Activated T-helper 17 cell treated with anti-CD3 and anti-CD28 coated beads, Interleukin-2, amount 50 U/mL, for 72 hours (primary cell): ENCODE data around the gene TGFBR3L. TPM values are rescaled to one million over a fixed set of nuclear protein-coding genes. Genes with fewer than 3 reads are reported as not detected.
"Not testable (repeated sequence)": the region's sequence is repeated elsewhere in the genome, so short reads cannot be mapped to it uniquely, and the experiment has no call there.

Experiments
- ATAC-seq: fragments of 150-1000 bp; cut with Tn5 transposase; replicated peaks from 2 replicates; pipeline ENCODE4 v1.10.0; 2021; ENCODE audit warnings: mild to moderate bottlenecking, moderate library complexity
- H3K27ac Mint-ChIP-seq: one replicate; pipeline ENCODE4 v1.8.0; 2022; ENCODE audit warnings: mixed read lengths
- H3K27me3 Mint-ChIP-seq: one replicate; pipeline ENCODE4 v1.8.0; 2022; ENCODE audit warnings: mixed read lengths
- H3K36me3 Mint-ChIP-seq: one replicate; pipeline ENCODE4 v1.8.0; 2022; ENCODE audit warnings: low read depth, mild to moderate bottlenecking, mixed read lengths
- H3K4me1 Mint-ChIP-seq: one replicate; pipeline ENCODE4 v1.8.0; 2022; ENCODE audit warnings: mixed read lengths
- H3K4me3 Mint-ChIP-seq: one replicate; pipeline ENCODE4 v1.8.0; 2022; ENCODE audit warnings: mild to moderate bottlenecking, mixed read lengths
- H3K9me3 Mint-ChIP-seq: one replicate; pipeline ENCODE4 v1.8.0; 2022; ENCODE audit warnings: mixed read lengths
- total RNA-seq, 2 donors: library from RNA; stranded (reverse); gene quantifications; one replicate each; pipeline ENCODE4 v1.2.3, GENCODE V29; 2022

The TGFBR3L gene
- total RNA-seq, 2 donors from 2014 or later: 3.7 to 7.6 TPM

GRCh38 chr19:7923295-7924191, 8.9 kb downstream of the TGFBR3L start:
- Mint-ChIP-seq H3K4me1 (peaks cover 16% of the 10 kb centered on the region), H3K27ac (no peak overlapping the region), H3K27me3 (no peaks in the 10 kb centered on the region), H3K4me3 (peak overlapping the region; percentile 44), H3K36me3 (peaks cover 5% of the 10 kb centered on the region), H3K9me3 (no peaks in the 10 kb centered on the region)
- ATAC-seq: no peak

GRCh38 chr19:7924241-7924640, 9.6 kb downstream of the TGFBR3L start:
- no peak overlapping the region for H3K27ac Mint-ChIP-seq
- peaks cover 23% of the 10 kb centered on the region for H3K4me1 Mint-ChIP-seq
- H3K27me3 Mint-ChIP-seq: no peaks in the 10 kb centered on the region
- peak overlapping the region; percentile 44 for H3K4me3 Mint-ChIP-seq
- H3K36me3 Mint-ChIP-seq: peaks cover 6% of the 10 kb centered on the region
- ATAC-seq: no peak
- H3K9me3 Mint-ChIP-seq: no peaks in the 10 kb centered on the region

- no peak overlapping the region for H3K27ac Mint-ChIP-seq
- peak overlapping the region; percentile 53 for H3K4me3 Mint-ChIP-seq
- H3K27me3 Mint-ChIP-seq: no peaks in the 10 kb centered on the region
- H3K4me1 Mint-ChIP-seq: peaks cover 19% of the 10 kb centered on the region
- ATAC-seq: no peak
- H3K9me3 Mint-ChIP-seq: no peaks in the 10 kb centered on the region
- peaks cover 6% of the 10 kb centered on the region for H3K36me3 Mint-ChIP-seq
These were observed 10.1 kb downstream of the TGFBR3L start for GRCh38 chr19:7924651-7925170.

- Mint-ChIP-seq H3K9me3 (no peaks in the 10 kb centered on the region), H3K27ac (no peak overlapping the region), H3K36me3 (peaks cover 12% of the 10 kb centered on the region), H3K4me3 (peak overlapping the region; percentile 53), H3K4me1 (peaks cover 15% of the 10 kb centered on the region), H3K27me3 (no peaks in the 10 kb centered on the region)
- peak; percentile 14 for ATAC-seq
These were observed 10.7 kb downstream of the TGFBR3L start for GRCh38 chr19:7925171-7925851.

GRCh38 chr19:7926021-7926726, 11.5 kb downstream of the TGFBR3L start, which contains the start of gene CTXN1:
Gene CTXN1, minus strand, starts transcription at chr19:7926135. Its CDS starts 597 bp downstream, at chr19:7925538.
- Mint-ChIP-seq H3K9me3 (no peaks in the 10 kb centered on the region), H3K4me1 (peaks cover 10% of the 10 kb centered on the region), H3K27me3 (no peaks in the 10 kb centered on the region), H3K27ac (no peak within 1 kb of the TSS), H3K4me3 (peak within 1 kb of the TSS; percentile 53), H3K36me3 (peaks cover 20% of the 10 kb centered on the region)
- ATAC-seq: peak; percentile 53

GRCh38 chr19:7926727-7927604, 12.3 kb downstream of the TGFBR3L start:
- Mint-ChIP-seq H3K36me3 (peaks cover 25% of the 10 kb centered on the region), H3K27ac (no peak overlapping the region), H3K27me3 (no peaks in the 10 kb centered on the region), H3K4me1 (peaks cover 10% of the 10 kb centered on the region), H3K4me3 (peak overlapping the region; percentile 46), H3K9me3 (no peaks in the 10 kb centered on the region)
- ATAC-seq: no peak

GRCh38 chr19:7927605-7928333, 13.1 kb downstream of the TGFBR3L start:
- no peaks in the 10 kb centered on the region for H3K9me3 Mint-ChIP-seq
- peaks cover 33% of the 10 kb centered on the region for H3K36me3 Mint-ChIP-seq
- no peaks in the 10 kb centered on the region for H3K27me3 Mint-ChIP-seq
- ATAC-seq: no peak
- no peak overlapping the region for H3K4me3 Mint-ChIP-seq
- peak overlapping the region; percentile 5 for H3K27ac Mint-ChIP-seq
- peaks cover 10% of the 10 kb centered on the region for H3K4me1 Mint-ChIP-seq

- no peak for ATAC-seq
- Mint-ChIP-seq H3K4me1 (peaks cover 10% of the 10 kb centered on the region), H3K36me3 (peaks cover 33% of the 10 kb centered on the region), H3K4me3 (no peak overlapping the region), H3K27me3 (no peaks in the 10 kb centered on the region), H3K9me3 (no peaks in the 10 kb centered on the region), H3K27ac (peak overlapping the region; percentile 5)
These were observed 13.7 kb downstream of the TGFBR3L start for GRCh38 chr19:7928334-7928706.

GRCh38 chr19:7928741-7929701, 14.4 kb downstream of the TGFBR3L start:
- peaks cover 33% of the 10 kb centered on the region for H3K36me3 Mint-ChIP-seq
- H3K27ac Mint-ChIP-seq: peak overlapping the region; percentile 5
- H3K4me3 Mint-ChIP-seq: no peak overlapping the region
- no peaks in the 10 kb centered on the region for H3K27me3 Mint-ChIP-seq
- ATAC-seq: peak; percentile 37
- H3K4me1 Mint-ChIP-seq: peaks cover 10% of the 10 kb centered on the region
- no peaks in the 10 kb centered on the region for H3K9me3 Mint-ChIP-seq

- peaks cover 10% of the 10 kb centered on the region for H3K4me1 Mint-ChIP-seq
- H3K36me3 Mint-ChIP-seq: peaks cover 38% of the 10 kb centered on the region
- H3K27ac Mint-ChIP-seq: peak overlapping the region; percentile 5
- H3K4me3 Mint-ChIP-seq, H3K27me3 Mint-ChIP-seq, H3K9me3 Mint-ChIP-seq: not testable (repeated sequence)
- peak; percentile 61 for ATAC-seq
These were observed 15.4 kb downstream of the TGFBR3L start for GRCh38 chr19:7930030-7930429.

GRCh38 chr19:7930765-7931164, 16.1 kb downstream of the TGFBR3L start:
- no peak for ATAC-seq
- Mint-ChIP-seq H3K9me3 (no peaks in the 10 kb centered on the region), H3K36me3 (peaks cover 45% of the 10 kb centered on the region), H3K27me3 (no peaks in the 10 kb centered on the region), H3K4me3 (no peak overlapping the region), H3K4me1 (peaks cover 10% of the 10 kb centered on the region), H3K27ac (no peak overlapping the region)
